GM18505 (cell line): Measurements from ENCODE around the gene SLX4IP.

Experiments used
- ATAC-seq: cut with Tn5 transposase; IDR thresholded peaks from one replicate; pipeline ENCODE4 v1.9.1; 2021; ENCODE audit not compliant: unreplicated experiment
- POLR2A ChIP-seq: IDR thresholded peaks from 4 replicates; pipeline ENCODE4 v1.6.1; 2011; ENCODE audit warnings: borderline replicate concordance; ENCODE audit not compliant: insufficient read depth, insufficient read length; ENCODE audit errors: extremely low read depth

Gene SLX4IP

DNA sequence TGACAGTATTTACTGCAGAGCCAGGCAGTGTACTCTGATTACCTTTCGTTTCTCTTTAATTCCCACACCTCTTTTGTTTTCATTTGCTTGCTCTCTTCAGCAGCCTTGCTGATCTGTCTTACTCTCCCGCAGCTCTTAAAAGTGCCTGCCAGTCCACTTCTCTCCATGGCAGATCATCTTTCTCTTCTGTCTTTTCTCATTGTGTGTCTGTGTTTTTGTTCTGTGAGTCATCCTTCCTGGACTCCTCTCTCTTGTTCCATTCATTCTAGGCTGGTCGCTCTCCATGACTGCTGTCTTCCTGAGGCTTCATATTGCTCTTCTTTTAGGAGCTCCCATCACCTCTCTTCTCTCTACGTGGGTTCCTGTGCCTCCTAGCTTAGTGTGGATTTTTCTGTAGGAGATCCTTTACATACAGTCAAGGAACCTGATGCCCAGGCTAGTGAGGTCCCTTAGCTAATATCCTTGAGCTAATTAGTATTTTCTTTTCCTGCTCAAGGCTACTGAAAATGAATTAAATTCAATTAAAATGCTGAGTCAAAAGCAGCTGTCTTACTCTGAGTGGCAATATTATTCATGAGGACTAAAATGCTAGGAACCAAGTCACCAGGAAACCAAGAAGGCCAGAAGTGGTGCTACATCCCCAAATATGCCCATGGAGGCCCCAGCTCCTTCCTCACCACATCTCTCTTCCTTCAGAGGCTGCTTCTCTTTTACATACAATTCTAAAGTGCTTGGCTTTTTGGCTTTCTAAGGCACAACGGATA lies 86.1 kb downstream of the SLX4IP start:
- no peak for TF ChIP-seq POLR2A
- no peak for ATAC-seq

GRCh38 chr20:10521836-10522235 lies 86.7 kb downstream of the SLX4IP start:
- no peak for TF ChIP-seq POLR2A
- ATAC-seq: no peak

- no peak for ATAC-seq
- TF ChIP-seq POLR2A: no peak
These were observed 87.2 kb downstream of the SLX4IP start for GRCh38 chr20:10522328-10522727.

DNA sequence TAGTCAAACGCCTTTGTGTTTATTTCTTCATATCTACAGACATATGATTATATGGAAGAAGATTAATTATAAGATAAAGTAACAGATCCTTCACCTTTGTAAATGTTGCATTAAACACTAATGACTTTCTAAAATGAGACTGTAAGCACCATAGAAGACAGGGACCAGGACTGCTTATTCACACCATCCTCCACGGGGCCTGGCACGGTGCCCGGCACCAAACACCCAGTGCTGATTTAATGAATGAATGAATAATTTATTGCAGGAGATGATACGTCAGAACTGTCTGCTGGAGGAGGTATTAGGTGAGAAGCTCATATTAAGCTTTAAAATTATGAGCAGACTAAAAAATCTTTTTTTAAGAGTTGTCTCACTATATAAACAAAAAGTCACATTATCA lies 88.3 kb downstream of the SLX4IP start:
- no peak for ATAC-seq
- no peak for TF ChIP-seq POLR2A

DNA sequence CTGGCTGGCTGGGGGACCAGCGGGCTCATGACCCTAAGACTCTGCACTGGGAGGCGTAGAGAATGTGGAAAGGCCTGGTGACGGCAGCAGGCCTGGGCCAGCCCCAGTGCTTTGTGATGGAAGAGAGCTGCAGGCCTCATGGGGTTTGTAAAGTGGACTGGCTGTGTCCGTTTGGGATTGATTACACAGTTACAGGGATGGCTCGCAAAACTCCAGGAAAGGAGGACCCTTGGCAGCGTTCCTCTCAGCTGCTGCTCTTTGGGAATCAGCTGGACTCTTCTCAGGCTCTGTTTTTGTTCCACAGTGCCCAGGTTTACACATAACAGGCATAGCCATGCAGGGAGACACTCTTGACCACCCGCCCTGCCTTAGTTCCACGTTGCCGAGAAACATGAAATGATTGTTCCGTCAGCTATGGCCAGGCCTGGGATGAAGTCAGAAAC lies 89.0 kb downstream of the SLX4IP start:
- ATAC-seq: no peak
- TF ChIP-seq POLR2A: no peak

- TF ChIP-seq POLR2A: no peak
- no peak for ATAC-seq
These were observed 89.5 kb downstream of the SLX4IP start for GRCh38 chr20:10524643-10525042.

DNA sequence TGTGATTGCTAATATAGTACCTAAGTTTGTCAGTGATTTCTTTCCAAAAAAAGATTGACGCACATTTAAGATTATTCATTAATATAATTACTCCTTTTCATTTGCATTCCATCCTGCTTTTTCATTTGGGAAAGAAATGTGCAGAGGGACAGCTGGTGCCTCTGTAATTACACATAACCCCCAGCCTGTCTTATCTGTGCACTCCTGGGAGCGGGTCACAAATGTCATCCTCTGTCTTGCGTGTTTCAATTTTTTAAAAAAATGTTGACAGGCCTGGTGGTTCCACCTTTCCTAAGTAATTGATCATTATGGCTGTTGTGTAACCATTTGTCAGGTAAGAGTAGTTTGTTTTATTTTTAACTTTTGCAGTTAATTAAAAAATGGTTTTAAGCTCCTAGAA lies 92.7 kb downstream of the SLX4IP start:
- TF ChIP-seq POLR2A: no peak
- ATAC-seq: no peak

GRCh38 chr20:10530883-10531282 lies 95.8 kb downstream of the SLX4IP start:
- no peak for ATAC-seq
- TF ChIP-seq POLR2A: no peak

DNA sequence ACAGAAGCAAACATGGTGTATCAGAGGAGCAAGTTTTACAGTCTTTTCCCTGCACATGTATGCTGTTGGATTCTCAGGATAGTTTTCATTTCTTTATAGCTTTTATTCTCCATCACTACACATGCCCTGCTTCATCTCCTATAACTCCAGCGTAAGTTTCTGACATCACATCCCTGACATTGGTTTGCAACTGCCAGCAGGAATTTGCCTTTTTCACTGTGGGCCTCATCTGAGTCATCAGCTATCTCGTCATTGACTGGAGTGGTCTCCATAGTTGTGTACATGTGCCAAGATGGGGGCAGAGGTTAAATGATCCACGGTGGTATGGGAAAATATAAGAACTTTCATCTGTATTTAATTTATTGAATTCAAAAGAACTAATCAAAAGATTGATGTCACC lies 96.7 kb downstream of the SLX4IP start:
- no peak for TF ChIP-seq POLR2A

DNA sequence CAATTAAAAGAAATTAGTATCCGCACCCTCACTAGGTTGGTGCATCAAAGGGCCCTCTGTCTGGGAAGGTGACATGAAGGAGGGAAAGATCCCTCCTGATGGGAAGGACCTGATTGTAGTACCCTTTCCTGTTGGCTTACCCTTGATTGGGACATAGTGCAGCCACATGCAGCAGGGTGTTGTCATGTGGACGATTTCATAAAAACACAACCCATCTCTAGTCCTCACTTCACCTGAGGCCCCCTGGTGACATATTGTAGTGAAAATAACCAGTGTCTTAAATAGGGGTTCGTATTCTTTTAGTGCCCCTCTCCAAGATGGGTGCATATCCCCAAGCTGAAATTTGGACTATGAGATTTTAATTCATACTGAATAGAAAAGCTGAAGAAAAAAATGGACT lies 97.3 kb downstream of the SLX4IP start:
- TF ChIP-seq POLR2A: no peak
- no peak for ATAC-seq

More for the DNA sequence above, 96.7 kb downstream of the SLX4IP start:
- no peak for ATAC-seq

GRCh38 chr20:10536531-10536930 lies 101.4 kb downstream of the SLX4IP start:
- ATAC-seq: no peak
- no peak for TF ChIP-seq POLR2A

GRCh38 chr20:10537850-10538480 lies 102.9 kb downstream of the SLX4IP start:
- no peak for TF ChIP-seq POLR2A
- no peak for ATAC-seq

DNA sequence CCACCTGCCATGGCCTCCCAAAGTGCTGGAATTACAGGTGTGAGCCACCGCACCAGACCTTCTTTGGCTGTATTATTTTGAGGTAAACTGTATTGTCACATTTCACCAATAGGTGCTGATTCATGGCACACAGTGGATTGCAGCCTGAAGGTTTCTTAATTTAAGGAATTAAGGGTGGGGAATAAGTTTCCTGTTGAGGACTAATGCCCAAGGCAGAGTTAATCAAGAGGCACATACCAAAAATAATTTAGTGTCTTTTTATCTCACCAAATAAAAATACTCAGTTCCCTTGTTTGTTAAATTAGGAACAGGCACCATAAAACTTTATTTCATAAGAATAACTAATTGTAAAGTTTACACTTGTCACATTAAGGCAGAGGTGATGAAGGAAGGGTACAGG lies 103.7 kb downstream of the SLX4IP start:
- TF ChIP-seq POLR2A: no peak
- no peak for ATAC-seq

DNA sequence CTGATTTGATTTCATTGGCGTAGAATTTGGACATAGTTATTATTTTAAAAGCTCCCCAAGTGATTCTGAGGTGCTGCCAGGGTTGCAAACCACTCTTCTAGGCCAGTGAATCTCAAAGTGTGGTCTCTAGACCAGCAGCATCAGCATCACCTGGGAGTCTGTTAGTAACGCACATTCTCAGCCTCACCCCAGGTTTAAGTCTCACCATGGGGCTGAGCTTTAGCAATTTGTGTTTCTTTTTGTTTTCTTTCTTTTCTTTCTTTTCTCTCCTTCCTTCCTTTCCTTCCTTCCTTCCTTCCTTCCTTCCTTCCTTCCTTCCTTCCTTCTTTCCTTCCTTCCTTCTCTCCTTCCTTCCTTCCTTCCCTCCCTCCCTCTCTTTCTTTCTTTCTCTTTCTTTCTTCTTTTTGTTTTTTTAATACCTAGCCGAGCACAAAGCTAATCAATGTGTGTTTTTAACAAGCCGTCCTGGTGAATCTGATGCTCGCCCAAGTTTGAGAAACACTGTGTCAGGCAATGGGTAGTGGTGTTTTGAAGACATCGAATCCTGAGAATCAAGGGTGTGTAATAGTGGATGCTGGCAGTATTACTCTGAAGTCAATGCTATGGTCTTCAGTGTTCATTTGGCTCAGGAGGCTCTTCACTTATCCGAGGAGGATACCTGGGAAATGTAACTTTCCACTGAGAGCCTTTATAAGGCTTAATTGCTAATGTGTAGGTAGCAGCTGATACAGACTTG lies 104.9 kb downstream of the SLX4IP start:
- no peak for TF ChIP-seq POLR2A
- ATAC-seq: no peak

GRCh38 chr20:10540636-10541493 lies 105.8 kb downstream of the SLX4IP start:
- ATAC-seq: no peak
- TF ChIP-seq POLR2A: no peak
